HG03066 (cell line): ENCODE results near the gene LGALS3BP.

ENCODE experiments used
- ATAC-seq: cut with Tn5 transposase; IDR thresholded peaks from one replicate; pipeline ENCODE4 v1.9.1; 2021; ENCODE audit warnings: low read depth; ENCODE audit not compliant: unreplicated experiment

The LGALS3BP gene

DNA sequence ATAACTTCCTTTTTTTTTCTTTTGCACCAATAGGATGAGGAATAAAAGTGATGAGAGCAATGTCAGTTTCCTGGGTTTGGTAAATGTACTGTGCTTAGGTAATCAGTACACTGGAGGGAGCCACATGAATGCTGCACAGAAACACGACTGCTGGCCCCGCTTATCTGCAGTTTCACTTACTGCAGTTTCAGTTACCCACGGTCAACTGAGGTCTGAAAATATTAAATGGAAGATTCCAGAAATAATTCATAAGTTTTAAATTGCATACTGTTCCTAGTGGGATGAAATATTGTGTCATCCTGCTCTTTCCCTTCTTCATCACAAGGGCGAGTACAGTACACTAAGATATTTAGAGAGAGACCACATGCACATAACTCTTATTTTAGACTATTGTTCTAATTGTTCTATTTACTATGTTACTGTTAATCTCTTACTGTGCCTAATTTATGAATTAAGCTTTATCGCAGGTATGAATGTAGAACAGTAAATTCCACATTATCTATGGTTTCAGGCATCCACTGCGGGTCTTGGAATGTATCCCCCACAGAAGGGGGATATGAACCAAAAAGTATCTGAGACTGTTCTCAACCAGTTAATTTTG is 6.4 kb upstream of the LGALS3BP start:
- no peak for ATAC-seq

DNA sequence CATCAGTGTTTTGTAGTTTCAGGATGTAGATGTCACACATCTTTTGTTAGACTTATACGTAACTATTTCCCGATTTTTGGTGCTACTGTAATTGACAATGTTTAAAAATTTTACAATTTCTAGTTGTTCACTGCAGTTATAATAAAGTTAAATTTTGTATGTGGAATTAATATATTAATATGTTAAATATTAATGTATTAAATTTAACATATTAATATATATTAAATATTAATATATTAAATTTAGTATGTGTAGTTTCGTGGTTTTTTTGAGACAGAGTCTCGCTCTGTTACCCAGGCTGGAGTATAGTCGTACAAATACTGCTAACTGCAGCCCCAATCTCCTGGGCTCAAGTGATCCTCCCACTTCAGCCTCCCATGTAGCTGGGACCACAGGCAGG is 5.7 kb upstream of the LGALS3BP start:
- no peak for ATAC-seq

DNA sequence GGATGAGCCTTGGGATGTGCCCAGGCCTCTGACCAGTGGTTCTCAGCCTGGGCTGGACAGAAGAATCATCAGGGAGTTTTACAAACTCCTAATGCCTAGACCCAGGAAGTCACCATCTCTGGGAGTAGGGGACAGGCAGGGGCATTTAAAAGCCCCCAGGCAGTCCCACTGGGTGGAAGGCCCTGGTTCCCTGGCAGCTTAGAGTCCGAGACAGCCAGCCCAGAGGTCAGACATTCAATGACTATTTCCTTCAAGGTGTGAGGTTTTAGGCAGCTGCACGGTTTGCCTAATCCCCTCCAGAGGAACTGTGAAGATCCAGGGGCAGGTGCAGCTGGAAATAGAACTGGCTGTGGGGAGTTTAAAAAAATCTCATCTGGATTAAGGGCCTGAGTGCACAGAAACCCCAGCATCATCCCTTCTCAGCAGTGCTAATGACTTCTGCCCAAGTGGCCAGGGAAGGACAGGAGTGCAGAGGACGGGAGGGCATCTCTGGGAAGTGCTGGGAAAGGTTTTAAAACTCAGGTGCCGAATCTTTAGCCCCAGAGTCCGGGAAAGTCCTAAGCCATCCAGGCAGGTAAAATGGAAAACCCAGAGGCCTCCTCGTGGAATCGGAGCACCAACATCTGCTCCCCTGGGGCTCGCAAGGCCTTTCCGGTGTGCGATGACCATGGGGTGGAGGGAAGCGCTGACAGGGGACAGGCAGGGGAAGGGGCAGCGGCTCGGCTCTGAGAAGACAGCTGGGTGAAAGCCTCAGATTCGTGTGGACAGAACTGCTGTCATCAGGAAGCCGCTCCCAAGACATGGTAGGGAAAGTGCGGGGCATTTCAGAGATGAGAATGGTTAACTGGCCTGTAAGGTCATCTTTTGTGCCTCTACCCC is 1.5 kb upstream of the LGALS3BP start:
- no peak for ATAC-seq

DNA sequence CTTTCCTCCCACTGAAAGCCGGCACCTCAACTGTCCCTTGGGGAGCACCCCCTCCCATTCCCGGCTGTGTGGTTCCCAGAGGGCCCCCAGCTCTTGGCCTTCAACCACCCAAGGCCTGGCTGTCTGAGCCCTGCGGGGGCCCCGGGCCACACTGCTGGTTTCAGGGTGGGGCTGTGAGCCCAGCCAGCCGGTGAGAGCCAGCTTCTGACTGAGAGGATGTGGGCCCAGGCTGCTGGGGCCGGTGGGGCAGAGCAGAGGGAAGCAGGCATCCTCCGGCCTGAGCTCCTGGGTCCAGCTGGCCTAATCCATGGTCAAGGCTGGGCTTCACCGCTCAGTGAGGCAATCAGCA is 875 bp upstream of the LGALS3BP start:
- no peak for ATAC-seq

DNA sequence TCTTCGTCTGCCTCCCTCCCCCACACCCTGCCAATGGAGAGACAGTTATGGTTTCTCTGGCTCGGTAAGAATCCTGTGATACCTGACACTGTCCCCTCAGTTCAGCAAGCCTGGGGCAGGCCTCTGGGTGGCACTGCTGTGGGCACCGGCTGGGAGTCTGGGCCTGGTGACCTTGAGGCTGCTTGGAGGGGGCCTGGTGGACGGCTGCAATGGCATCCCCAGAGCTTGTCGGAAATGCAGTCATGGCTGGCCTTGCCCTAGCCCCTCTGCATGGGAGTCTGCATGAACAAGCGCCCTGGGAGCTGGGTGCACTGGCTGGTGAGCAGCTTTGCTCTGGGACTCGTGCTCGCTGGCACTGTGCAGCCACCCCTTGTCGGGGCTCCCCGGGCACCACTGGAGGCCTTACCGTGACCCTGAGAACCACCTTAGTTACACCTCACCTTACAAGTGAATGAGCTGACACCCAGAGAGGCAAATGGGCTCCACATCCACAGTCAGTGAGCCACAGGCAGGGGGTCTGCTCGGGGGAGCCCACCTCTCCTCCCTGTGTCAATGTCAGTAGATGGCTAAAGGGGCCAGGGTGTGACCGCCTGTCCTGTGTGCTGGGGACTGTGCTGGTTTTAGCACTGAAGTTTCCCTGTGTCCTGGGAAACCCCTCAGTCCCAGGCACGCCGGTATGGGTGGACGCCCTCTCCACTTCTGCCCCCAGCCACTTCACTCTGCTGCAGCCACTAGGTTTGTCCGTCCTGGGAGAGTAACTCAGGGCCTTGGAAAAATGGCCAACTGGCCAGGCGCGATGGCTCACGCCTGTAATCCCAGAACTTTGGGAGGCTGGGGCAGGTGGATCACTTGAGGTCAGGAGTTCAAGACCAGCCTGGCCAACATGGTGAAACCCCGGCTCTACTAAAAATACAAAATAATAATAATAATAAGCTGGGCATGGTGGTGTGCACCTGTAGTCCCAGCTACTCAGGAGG is 1.4 kb downstream of the LGALS3BP start:
- ATAC-seq, result no peak

DNA sequence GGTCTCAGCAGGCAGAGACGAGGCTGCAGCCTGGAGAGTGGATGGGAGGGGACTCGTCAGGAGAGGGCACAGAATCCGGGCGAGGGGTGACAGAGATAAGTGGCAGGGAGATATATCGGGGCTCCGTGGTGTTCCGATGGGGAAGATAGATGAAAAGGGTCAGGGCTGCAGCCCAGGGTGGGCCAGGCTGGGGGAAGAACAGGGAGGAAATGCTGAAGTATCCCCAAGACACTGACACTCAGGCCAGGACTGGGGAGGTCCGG is 2.1 kb downstream of the LGALS3BP start:
- ATAC-seq, result no peak

DNA sequence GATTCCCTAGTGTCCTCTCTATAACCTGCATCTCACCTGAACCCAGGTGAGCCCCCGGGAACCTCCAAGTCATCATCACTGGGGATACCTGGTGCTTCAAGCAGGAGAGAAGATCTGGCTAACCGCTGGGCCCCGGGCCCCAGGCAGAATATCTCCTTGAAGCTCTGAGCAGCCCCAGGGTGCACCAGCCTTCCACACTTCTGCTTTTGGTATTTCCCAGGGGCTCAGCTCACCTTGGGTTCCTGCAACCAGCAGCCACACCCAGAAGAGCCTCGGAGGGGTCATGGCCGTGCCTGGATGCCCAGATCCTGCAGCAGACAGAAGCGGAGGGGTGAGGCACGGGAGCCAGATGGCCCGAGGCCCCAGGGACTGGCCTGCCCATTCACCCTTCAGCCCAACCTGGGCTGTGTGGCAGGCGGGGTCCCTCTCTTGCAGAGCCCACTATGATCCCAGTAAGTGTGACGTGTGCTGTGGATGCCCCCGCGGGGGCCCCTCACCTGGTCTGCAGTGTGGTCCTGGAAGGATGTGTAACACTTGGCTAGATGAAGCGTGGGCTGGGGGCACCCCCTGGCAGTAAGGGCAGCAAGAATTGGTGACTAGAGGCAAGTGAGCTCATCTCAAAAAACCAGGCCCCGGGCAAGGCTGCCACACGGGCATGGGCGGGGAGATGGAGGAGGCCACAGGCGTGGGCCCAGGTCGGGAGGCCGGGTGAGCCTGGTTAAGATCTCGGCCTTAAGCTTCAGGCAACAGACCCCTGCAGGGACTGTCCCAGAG is 2.6 kb downstream of the LGALS3BP start:
- no peak for ATAC-seq

DNA sequence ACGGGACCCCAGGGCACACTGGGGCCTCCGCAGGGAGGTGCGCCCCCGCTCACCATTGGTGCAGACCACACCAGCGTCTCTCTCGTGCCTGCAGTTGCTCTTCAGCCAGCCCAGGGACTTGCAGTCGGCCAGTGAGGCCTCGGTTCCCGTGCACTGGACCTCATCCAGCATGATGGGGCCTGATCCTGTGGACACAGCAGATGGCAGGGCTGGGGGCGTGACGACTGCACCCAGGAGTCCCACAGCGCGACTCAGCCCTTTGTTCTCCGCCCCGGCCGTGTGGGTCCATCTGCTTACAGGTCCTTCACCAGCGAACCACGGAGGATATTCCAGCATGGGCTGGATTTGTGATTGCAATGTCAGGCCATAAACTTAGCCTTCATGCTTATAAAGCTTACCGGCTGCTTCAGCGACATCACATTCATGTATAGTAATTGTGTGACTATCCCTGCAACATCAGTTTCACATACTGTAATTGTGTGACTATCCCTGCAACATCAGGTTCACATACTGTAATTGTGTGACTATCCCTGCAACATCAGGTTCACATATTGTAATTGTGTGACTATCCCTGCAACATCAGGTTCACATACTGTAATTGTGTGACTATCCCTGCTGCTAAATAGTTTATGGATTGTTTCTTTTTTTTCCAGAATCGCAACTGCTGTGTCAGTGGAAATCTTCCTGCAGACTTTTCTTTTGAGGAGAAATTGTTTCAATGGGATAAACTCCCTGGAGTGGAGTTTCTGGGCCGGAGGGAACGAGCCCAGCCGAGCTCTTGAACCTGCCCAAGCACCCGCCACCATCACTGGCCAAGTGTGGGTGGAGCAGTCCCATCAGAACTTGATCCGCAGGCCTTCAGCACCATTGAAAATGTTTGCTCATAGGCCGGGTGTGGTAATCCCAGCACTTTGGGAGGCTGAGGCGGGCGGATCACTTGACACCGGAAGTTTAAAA is 4.8 kb downstream of the LGALS3BP start:
- no peak for ATAC-seq

DNA sequence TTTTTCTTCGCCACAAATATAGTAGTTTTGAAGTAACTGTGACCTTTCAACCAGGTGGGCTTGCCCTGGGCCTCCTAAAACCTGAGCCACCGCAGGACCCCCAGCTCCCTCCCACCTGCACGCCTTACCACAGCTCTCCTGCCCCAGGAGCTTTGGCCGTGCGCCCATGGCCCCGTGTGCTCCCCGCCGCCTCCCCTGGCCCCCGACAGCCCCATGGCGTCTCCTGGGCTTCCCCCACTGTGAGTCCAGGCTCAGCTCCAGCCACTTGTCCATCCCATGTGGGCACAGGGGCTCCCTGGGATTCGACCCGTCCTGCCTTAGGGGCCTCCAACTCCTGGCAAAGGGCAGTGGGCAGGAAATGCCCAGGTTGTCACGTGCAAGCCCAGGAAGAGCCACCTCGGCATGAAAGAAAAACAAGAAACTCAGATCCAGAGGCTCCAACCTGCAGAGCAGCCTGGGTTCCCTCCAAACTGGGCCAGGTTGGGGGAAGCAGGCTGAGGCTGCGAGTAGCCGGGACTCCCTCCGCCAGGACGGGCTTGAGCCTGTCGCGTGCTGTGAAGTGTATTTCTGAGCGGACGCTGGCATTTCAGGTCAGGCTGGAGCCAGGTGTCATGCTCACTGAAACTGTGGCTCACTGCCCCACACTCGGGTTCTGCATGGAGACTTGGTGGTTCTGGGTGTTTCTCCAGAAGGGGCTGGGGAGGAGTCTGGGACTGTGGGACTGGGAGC is 5.8 kb downstream of the LGALS3BP start:
- no peak for ATAC-seq

DNA sequence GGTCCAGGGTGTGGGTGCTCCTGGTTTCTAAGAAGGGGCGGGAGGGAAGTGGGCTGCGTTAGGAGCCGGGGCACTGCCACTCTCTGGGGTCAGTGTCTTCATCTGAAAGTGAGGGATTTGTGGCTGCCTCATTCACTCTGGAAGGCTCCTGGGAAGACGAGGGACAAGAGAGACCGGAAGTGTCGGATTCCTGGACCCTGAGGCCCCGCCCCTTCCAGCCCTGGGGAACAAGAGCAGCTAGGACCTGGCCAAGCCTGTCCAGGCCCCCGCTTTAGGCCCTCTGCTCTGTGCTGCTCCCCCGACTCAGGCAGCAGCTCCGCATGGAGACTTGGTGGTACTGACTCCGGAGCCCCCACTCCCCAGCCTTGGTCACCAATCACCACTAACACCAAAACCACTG is 6.5 kb downstream of the LGALS3BP start:
- ATAC-seq, result no peak

DNA sequence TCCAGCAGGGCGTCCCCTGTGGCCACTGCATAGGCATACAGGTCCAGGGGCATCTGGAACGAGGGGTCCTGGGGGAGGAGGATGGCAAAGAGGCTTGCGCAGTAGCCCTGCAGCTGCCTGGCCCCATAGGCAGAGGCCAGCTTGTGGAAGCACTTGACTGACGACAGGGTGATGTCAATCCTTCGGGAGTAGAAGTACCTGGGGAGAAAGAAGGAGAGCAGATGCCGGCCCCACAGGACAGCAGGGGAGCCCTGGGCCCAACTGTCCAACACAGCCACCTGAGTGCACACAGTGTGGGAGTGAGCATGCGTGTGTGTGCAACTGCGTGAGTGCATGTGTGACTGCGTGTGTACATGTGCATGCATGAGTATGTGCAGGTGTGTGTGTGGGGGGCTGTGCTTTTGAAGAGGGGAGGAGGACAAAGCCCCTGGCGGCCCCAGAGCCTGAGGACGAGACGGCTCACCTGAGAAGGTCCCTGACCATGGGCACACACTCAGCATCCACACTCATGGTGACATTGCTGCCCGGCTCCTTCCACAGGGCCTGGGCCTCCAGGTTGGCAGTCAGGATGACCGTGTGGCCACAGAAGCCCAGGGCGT is 7.1 kb downstream of the LGALS3BP start:
- no peak for ATAC-seq

DNA sequence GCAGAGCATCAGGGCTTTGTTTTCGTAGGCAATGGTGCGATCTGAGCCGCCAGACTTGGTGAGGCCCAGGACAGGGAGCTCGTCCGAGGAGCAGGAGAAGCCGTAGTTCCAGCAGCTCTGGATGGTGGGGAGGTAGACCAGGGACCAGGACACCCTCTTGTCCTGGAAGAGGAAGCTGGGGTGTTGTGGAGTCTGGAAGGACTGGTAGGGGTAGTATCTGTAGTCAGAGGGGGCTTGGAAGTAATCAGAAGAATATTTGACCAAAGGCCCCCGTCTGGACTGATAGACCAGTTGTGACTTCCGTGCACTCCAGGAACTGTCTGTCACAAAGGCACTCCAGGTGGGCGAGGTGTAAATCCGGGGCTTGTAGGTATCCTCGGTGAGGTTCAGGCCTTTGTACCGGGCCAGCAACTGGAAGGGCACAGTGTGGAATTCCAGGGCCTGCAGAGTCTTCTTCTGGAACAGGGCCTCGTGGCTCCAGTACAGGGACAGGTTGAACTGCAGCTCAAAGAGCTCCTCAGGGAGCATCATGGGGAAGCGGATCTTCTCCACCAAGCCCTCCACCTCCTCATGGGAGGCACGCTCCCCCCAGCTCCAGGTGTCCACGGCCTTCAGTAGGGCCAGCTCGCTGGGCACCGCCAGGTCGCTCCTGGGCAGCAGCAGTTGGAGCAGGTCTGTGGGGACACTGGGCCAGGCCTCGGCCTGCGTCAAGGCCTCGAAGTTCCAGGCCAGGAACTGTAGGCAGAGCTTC is 7.8 kb downstream of the LGALS3BP start:
- ATAC-seq, result no peak

DNA sequence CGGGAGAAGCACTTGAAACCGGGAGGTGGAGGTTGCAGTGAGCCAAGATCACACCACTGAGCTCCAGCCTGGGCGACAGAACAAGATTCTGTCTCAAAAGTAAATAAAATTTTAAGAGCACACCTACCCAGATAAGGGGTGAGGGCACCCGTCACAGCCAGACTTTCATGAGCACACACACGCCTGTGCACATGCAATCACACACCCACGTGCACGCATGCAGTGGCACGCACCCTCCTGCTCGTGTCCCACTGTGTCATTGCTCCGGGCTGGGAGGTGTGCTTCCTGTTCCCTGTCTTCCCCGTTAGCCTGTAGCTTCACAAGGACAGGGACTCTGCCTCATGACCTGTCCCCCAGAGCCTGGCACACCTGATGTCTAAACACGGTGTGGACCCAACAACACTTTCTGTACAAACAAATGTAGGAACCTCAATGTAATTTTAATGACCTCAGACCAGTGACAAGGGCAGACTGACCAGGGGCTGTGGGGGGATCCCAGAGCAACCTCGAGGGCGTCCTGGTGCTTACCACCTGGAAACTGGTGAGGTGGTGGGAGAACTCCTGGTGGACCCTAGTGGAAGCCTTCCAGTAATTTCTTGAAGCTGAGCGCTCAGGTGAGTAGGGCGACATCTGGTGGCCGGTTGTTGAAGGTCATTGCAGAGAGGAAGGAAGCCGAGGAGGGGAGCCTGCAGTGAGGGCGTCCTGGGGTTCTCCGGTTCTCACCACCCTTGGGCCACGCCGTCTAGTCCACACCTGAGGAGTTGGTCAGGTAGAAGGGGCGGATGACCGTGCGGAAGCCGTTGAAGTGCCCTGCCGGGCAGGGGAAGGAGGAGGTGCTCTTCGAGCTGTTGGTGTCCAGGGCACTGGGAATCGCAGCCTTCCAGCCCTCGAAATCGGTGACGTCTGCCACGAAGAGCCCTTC is 8.6 kb downstream of the LGALS3BP start:
- no peak for ATAC-seq

DNA sequence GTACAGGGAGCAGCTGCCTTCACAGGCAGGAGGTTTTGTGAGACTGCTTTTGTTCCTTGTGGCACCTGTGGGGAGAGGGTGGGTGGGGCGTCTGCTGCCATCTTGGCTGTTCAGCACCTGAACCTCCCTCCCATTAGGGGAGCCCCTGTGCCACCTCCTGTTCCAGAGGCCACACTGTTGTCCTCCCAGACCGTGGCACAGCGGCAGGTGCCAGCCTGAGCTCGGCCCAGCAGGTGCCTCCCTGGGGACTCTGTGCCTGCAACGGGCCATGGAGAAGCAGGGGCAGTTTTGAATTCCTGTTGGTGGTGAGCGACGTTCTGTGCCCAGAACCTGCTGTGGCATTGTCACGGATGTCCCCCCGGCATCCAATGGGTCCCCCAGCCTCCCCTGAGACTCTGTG is 9.9 kb downstream of the LGALS3BP start:
- ATAC-seq, result no peak

DNA sequence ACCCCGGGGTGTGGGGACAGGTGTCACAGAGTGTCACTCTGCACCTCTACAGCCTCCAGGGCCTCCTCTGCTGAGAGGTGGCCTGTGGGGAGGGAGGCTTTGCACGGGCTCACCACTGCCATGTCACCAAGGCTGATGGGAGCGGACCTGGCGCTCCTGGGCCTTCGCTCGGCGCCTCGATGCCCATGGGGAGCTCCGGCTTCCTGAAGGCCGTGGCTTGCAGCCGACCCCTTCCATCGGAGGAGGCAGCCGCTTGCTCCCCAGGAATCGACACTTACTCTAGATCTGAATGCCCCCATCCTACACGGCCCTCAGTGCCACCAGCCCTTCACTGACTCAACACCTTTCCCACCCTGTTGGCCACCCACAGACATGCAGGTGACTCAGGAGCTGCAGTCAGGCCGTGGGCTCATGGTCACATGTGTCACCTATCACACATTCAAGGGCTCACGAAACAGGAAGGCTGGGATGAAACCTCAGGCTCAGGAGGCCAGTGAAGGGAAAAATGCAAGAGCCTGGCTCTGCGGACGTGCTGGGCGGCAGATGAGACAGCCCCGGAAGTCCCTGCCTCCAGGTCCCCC is 11.9 kb downstream of the LGALS3BP start:
- ATAC-seq, result no peak

DNA sequence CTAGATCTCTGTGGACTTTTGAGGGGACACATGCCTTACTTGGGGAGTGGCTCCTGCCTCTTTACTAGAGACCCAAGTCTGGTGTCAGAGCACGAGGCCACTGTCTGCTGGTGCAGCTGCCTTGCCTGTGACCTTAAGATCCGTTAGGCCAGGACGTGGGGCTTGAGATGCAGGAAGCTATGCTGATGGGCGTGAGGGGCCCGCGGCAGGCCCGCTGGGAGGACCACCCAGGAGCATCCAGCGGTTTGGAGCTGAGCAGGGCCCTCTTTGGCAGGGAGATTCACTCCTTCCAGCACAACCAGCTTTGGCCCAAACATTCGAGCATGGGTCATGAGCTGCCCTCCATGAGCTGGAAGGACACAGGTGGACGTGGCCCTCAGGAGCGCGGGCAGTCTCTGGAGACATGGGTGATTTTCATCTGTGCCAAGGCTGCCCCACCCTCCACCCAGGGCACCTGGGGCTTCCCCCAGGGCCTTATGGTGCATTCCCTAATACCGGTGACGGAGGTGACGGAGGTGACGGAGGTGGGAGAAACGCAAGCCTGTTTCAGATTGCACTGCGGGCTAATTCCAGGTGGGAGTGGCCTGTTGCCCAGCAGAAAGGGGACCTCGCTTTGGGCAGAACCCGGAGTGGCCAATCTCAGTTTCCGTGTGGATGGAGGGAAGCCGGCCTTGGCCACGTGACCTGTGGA is 12.7 kb downstream of the LGALS3BP start:
- no peak for ATAC-seq
